Measurements from ENCODE around the gene NDUFS4.
"Not testable (repeated sequence)": the region's sequence is repeated elsewhere in the genome, so short reads cannot be mapped to it uniquely, and the experiment has no call there.

GRCh38 chr5:53660573-53660972 is 100.1 kb downstream of the NDUFS4 start:
- not testable (repeated sequence) for TF ChIP-seq CTCF, POLR2A (IDR thresholded peaks at IDR 0.05)
